ENCODE data around the gene DEDD. TPM values are rescaled to one million over a fixed set of nuclear protein-coding genes. Genes with fewer than 3 reads are reported as not detected.

The DEDD gene
- total RNA-seq, 1 experiment from 2014 or later, result 33.8 TPM

DNA sequence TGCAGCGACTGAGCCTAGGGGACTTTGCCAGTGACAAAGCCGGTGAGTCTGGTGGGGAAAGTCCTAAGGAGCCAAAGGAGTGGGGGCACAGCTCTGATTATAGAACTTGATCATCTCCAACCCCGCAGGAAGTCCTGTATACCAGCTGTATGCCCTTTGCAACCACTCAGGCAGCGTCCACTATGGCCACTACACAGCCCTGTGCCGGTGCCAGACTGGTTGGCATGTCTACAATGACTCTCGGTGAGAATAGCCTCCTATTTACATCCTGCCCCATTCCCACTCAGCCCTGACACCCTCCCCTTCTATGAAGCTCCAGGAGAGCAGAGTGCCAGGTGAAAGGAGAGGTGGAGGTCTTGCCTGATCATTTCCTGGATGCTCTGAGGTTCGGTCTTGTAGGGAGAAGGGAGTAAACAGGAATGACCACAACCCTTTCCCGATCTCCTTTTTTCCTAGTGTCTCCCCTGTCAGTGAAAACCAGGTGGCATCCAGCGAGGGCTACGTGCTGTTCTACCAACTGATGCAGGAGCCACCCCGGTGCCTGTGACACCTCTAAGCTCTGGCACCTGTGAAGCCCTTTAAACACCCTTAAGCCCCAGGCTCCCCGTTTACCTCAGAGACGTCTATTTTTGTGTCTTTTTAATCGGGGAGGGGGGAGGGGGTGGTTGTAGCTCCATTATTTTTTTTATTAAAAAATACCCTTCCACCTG is 32.6 kb upstream of the DEDD start:
- POLR2A ChIA-PET, result interaction anchor here (1.3 to 2.4 kb wide), 5 partner anchors 10 to 37 kb away, joined by 8 to 25 read pairs (median 10); partner anchors contain the start of genes B4GALT3, DEDD, NDUFS2 and UFC1
- no peaks in the 10 kb centered on the region for H3K4me1 Mint-ChIP-seq (ENCODE audit: low read depth, unreplicated experiment)
- H3K27me3 Mint-ChIP-seq (ENCODE audit: insufficient read depth, unreplicated experiment), result no peaks in the 10 kb centered on the region
- peak overlapping the region; percentile 83 for H3K4me3 Mint-ChIP-seq (ENCODE audit: unreplicated experiment)
- peak overlapping the region; percentile 88 for H3K4me3 ChIP-seq (ENCODE audit: low read depth, low read length)
- TF ChIP-seq, protein P1, sequence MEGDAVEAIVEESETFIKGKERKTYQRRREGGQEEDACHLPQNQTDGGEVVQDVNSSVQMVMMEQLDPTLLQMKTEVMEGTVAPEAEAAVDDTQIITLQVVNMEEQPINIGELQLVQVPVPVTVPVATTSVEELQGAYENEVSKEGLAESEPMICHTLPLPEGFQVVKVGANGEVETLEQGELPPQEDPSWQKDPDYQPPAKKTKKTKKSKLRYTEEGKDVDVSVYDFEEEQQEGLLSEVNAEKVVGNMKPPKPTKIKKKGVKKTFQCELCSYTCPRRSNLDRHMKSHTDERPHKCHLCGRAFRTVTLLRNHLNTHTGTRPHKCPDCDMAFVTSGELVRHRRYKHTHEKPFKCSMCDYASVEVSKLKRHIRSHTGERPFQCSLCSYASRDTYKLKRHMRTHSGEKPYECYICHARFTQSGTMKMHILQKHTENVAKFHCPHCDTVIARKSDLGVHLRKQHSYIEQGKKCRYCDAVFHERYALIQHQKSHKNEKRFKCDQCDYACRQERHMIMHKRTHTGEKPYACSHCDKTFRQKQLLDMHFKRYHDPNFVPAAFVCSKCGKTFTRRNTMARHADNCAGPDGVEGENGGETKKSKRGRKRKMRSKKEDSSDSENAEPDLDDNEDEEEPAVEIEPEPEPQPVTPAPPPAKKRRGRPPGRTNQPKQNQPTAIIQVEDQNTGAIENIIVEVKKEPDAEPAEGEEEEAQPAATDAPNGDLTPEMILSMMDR (IDR thresholded peaks at IDR 0.05; ENCODE audit: insufficient read depth in 1 of 2, low read depth in 1 of 2, low read length in 1 of 2, severe bottlenecking in 1 of 2, unreplicated experiment in 1 of 2), result no peak
- peak overlapping the region; percentile 81 for H3K27ac Mint-ChIP-seq (ENCODE audit: unreplicated experiment)
- no peak for DNase-seq
- H3K36me3 ChIP-seq (ENCODE audit: control insufficient read depth, insufficient read depth, low read length), result peaks cover 3% of the 10 kb centered on the region
- no TSS peak for BruUV-seq (replicated peaks)
- intact Hi-C loops (cut with micrococcal nuclease; ENCODE audit: unreplicated experiment), result no loop called here
- H3K27me3 ChIP-seq (replicated peaks; ENCODE audit: control insufficient read depth, insufficient read depth, low read length), result no peaks in the 10 kb centered on the region
- CTCF ChIA-PET, result interaction anchor here (0.6 to 2.1 kb wide), 12 partner anchors 8 to 967 kb away, joined by 3 to 22 read pairs (median 5); partner anchors contain the start of genes APOA2, B4GALT3, F11R and NDUFS2
- no peaks in the 10 kb centered on the region for H3K9me3 ChIP-seq
- peaks cover 24% of the 10 kb centered on the region for H3K36me3 Mint-ChIP-seq (ENCODE audit: insufficient read depth, unreplicated experiment)
- peaks cover 7% of the 10 kb centered on the region for H3K4me1 ChIP-seq
- H3K9me3 Mint-ChIP-seq (ENCODE audit: unreplicated experiment), result no peaks in the 10 kb centered on the region

DNA sequence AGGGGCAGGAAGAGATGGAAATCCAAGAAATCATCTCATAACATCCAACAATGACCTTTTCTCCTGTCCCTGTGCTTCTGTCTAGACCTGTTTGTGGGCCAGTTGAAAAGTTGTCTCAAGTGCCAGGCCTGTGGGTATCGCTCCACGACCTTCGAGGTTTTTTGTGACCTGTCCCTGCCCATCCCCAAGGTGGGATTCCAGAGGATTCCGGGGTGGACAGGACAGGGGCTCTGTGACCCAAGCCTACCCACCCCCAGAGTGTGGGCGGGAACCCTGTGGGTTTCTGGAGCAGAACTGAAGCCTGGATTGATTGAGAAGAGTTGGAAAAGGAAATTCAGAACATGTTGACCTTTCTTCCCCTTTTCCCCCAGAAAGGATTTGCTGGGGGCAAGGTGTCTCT is 31.3 kb upstream of the DEDD start:
- no peak overlapping the region for H3K4me3 Mint-ChIP-seq (ENCODE audit: unreplicated experiment)
- ChIA-PET POLR2A (interaction anchor here (0.6 kb wide), 1 partner anchor 17 kb away, joined by 3 read pairs; no protein-coding TSS in a partner anchor), CTCF (no interaction called here)
- BruUV-seq (replicated peaks), result no TSS peak
- H3K27me3 ChIP-seq (replicated peaks; ENCODE audit: control insufficient read depth, insufficient read depth, low read length), result no peaks in the 10 kb centered on the region
- intact Hi-C loops (cut with micrococcal nuclease; ENCODE audit: unreplicated experiment), result no loop called here
- TF ChIP-seq, protein P1 (IDR thresholded peaks at IDR 0.05; ENCODE audit: insufficient read depth in 1 of 2, low read depth in 1 of 2, low read length in 1 of 2, severe bottlenecking in 1 of 2, unreplicated experiment in 1 of 2), result no peak
- no peaks in the 10 kb centered on the region for H3K9me3 ChIP-seq
- peaks cover 28% of the 10 kb centered on the region for H3K36me3 Mint-ChIP-seq (ENCODE audit: insufficient read depth, unreplicated experiment)
- H3K4me1 Mint-ChIP-seq (ENCODE audit: low read depth, unreplicated experiment), result no peaks in the 10 kb centered on the region
- no peaks in the 10 kb centered on the region for H3K27me3 Mint-ChIP-seq (ENCODE audit: insufficient read depth, unreplicated experiment)
- peaks cover 3% of the 10 kb centered on the region for H3K36me3 ChIP-seq (ENCODE audit: control insufficient read depth, insufficient read depth, low read length)
- H3K4me3 ChIP-seq (ENCODE audit: low read depth, low read length), result no peak overlapping the region
- H3K9me3 Mint-ChIP-seq (ENCODE audit: unreplicated experiment), result no peaks in the 10 kb centered on the region
- peaks cover 11% of the 10 kb centered on the region for H3K4me1 ChIP-seq
- no peak for DNase-seq
- H3K27ac Mint-ChIP-seq (ENCODE audit: unreplicated experiment), result no peak overlapping the region

DNA sequence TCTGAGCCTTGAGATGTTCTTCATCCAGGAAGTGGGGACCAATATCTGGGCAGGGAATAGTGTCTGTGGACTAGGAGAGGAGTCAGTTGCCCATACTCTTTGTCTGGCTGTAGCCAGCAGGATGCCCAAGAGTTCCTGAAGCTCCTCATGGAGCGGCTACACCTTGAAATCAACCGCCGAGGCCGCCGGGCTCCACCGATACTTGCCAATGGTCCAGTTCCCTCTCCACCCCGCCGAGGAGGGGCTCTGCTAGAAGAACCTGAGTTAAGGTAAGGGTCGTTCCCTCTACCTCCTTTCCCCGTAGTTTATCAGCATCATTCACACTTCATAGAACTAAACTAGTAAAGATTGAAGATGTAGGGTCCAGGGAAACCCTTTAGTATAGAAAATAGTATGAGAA is 30.3 kb upstream of the DEDD start:
- no peak for DNase-seq
- Mint-ChIP-seq H3K27me3 (ENCODE audit: insufficient read depth, unreplicated experiment) (no peaks in the 10 kb centered on the region), H3K9me3 (ENCODE audit: unreplicated experiment) (no peaks in the 10 kb centered on the region), H3K4me1 (ENCODE audit: low read depth, unreplicated experiment) (no peaks in the 10 kb centered on the region), H3K27ac (ENCODE audit: unreplicated experiment) (no peak overlapping the region), H3K36me3 (ENCODE audit: insufficient read depth, unreplicated experiment) (peaks cover 23% of the 10 kb centered on the region), H3K4me3 (ENCODE audit: unreplicated experiment) (no peak overlapping the region)
- H3K27me3 ChIP-seq (replicated peaks; ENCODE audit: control insufficient read depth, insufficient read depth, low read length), result no peaks in the 10 kb centered on the region
- ChIA-PET POLR2A (no interaction called here), CTCF (no interaction called here)
- no peaks in the 10 kb centered on the region for H3K9me3 ChIP-seq
- BruUV-seq (replicated peaks), result no TSS peak
- intact Hi-C loops (cut with micrococcal nuclease; ENCODE audit: unreplicated experiment), result no loop called here
- H3K4me1 ChIP-seq, result peaks cover 13% of the 10 kb centered on the region
- no peak overlapping the region for H3K4me3 ChIP-seq (ENCODE audit: low read depth, low read length)
- TF ChIP-seq, protein P1 (IDR thresholded peaks at IDR 0.05; ENCODE audit: insufficient read depth in 1 of 2, low read depth in 1 of 2, low read length in 1 of 2, severe bottlenecking in 1 of 2, unreplicated experiment in 1 of 2), result no peak
- peaks cover 3% of the 10 kb centered on the region for H3K36me3 ChIP-seq (ENCODE audit: control insufficient read depth, insufficient read depth, low read length)

Measured in Caco-2 (cell line).